ENCODE data around the gene ST6GALNAC3. TPM values are rescaled to one million over a fixed set of nuclear protein-coding genes. Genes with fewer than 3 reads are reported as not detected.

ST6GALNAC3 gene
- total RNA-seq, 1 experiment from 2014 or later: 2.2 TPM

DNA sequence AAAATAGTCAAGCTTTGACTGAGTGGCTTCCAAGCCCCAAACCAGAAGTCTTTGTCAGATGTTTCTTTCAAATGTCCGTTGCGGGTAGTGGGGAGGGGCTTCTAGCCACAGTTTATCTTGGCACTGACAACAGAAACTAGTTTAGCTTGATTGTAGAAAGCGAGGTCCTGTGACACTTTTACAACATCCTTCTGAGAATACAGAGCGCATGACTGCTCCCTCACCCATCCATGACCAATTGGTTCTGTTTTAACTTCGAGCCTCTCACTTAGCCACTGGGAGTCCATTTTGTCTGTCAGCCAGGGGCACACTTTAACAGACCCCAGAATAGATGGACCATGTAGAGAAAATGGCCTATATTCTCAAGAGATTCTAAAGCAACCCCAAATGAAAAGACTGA, 593.5 kb downstream of the ST6GALNAC3 start:
- H3K9me2 ChIP-seq (ENCODE audit: insufficient read depth): no peaks in the 10 kb centered on the region
- BruUV-seq (replicated peaks): no TSS peak
- ChIA-PET POLR2A (no interaction called here), CTCF (no interaction called here), RAD21 (ENCODE audit: low non-redundant PET in 1 of 2, low total read pairs in 2 of 2, uncharacterized antibody in 2 of 2, unreplicated experiment in 2 of 2) (no interaction called here)
- H3K4me2 ChIP-seq (ENCODE audit: low read length): no peak overlapping the region
- H3K36me3 ChIP-seq (ENCODE audit: control insufficient read depth in 1 of 2, insufficient read depth in 2 of 2, low read length in 2 of 2): no peaks in the 10 kb centered on the region
- no peak overlapping the region for H3K27ac ChIP-seq (ENCODE audit: low read depth, low read length)
- H3K9me3 ChIP-seq (ENCODE audit: control insufficient read depth in 1 of 2, insufficient read depth in 1 of 2, low read depth in 1 of 2, low read length in 2 of 2): no peaks in the 10 kb centered on the region
- TF ChIP-seq, protein P1, sequence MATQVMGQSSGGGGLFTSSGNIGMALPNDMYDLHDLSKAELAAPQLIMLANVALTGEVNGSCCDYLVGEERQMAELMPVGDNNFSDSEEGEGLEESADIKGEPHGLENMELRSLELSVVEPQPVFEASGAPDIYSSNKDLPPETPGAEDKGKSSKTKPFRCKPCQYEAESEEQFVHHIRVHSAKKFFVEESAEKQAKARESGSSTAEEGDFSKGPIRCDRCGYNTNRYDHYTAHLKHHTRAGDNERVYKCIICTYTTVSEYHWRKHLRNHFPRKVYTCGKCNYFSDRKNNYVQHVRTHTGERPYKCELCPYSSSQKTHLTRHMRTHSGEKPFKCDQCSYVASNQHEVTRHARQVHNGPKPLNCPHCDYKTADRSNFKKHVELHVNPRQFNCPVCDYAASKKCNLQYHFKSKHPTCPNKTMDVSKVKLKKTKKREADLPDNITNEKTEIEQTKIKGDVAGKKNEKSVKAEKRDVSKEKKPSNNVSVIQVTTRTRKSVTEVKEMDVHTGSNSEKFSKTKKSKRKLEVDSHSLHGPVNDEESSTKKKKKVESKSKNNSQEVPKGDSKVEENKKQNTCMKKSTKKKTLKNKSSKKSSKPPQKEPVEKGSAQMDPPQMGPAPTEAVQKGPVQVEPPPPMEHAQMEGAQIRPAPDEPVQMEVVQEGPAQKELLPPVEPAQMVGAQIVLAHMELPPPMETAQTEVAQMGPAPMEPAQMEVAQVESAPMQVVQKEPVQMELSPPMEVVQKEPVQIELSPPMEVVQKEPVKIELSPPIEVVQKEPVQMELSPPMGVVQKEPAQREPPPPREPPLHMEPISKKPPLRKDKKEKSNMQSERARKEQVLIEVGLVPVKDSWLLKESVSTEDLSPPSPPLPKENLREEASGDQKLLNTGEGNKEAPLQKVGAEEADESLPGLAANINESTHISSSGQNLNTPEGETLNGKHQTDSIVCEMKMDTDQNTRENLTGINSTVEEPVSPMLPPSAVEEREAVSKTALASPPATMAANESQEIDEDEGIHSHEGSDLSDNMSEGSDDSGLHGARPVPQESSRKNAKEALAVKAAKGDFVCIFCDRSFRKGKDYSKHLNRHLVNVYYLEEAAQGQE (IDR thresholded peaks at IDR 0.05; ENCODE audit: low read depth): no peak
- TF ChIP-seq MAX (IDR thresholded peaks at IDR 0.05) (no peak), CBX3 (IDR thresholded peaks at IDR 0.05; ENCODE audit: low read depth) (no peak), RAD21 (IDR thresholded peaks at IDR 0.05; ENCODE audit: low read depth) (no peak), EZH2phosphoT487 (IDR thresholded peaks at IDR 0.05; ENCODE audit: borderline replicate concordance) (no peak), POLR2A (IDR thresholded peaks at IDR 0.05; ENCODE audit: borderline replicate concordance, extremely low read depth, insufficient read depth, insufficient read length) (no peak), ATF3 (IDR thresholded peaks at IDR 0.05) (no peak), ELF1 (IDR thresholded peaks at IDR 0.05; ENCODE audit: borderline replicate concordance, low read depth) (no peak), YY1 (IDR thresholded peaks at IDR 0.05; ENCODE audit: extremely low read depth, insufficient replicate concordance, low read depth, low read length) (no peak), JUND (IDR thresholded peaks at IDR 0.05) (no peak), POLR2AphosphoS5 (IDR thresholded peaks at IDR 0.05; ENCODE audit: low read depth, low read length) (no peak), FOSL1 (IDR thresholded peaks at IDR 0.05; ENCODE audit: low read depth) (no peak), SIN3A (IDR thresholded peaks at IDR 0.05; ENCODE audit: low read depth) (no peak), TCF7L2 (IDR thresholded peaks at IDR 0.05; ENCODE audit: borderline replicate concordance, extremely low read depth, insufficient read depth, insufficient read length) (no peak), SP1 (IDR thresholded peaks at IDR 0.05; ENCODE audit: low read depth) (no peak)
- TF ChIP-seq, protein P2, sequence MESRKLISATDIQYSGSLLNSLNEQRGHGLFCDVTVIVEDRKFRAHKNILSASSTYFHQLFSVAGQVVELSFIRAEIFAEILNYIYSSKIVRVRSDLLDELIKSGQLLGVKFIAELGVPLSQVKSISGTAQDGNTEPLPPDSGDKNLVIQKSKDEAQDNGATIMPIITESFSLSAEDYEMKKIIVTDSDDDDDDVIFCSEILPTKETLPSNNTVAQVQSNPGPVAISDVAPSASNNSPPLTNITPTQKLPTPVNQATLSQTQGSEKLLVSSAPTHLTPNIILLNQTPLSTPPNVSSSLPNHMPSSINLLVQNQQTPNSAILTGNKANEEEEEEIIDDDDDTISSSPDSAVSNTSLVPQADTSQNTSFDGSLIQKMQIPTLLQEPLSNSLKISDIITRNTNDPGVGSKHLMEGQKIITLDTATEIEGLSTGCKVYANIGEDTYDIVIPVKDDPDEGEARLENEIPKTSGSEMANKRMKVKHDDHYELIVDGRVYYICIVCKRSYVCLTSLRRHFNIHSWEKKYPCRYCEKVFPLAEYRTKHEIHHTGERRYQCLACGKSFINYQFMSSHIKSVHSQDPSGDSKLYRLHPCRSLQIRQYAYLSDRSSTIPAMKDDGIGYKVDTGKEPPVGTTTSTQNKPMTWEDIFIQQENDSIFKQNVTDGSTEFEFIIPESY (IDR thresholded peaks at IDR 0.05; ENCODE audit: extremely low read depth, insufficient replicate concordance, low read length): no peak
- TF ChIP-seq, protein P3, sequence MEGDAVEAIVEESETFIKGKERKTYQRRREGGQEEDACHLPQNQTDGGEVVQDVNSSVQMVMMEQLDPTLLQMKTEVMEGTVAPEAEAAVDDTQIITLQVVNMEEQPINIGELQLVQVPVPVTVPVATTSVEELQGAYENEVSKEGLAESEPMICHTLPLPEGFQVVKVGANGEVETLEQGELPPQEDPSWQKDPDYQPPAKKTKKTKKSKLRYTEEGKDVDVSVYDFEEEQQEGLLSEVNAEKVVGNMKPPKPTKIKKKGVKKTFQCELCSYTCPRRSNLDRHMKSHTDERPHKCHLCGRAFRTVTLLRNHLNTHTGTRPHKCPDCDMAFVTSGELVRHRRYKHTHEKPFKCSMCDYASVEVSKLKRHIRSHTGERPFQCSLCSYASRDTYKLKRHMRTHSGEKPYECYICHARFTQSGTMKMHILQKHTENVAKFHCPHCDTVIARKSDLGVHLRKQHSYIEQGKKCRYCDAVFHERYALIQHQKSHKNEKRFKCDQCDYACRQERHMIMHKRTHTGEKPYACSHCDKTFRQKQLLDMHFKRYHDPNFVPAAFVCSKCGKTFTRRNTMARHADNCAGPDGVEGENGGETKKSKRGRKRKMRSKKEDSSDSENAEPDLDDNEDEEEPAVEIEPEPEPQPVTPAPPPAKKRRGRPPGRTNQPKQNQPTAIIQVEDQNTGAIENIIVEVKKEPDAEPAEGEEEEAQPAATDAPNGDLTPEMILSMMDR (IDR thresholded peaks at IDR 0.05 in 2 of 3, conservative IDR thresholded peaks at IDR 0.05 in 1 of 3; ENCODE audit: borderline replicate concordance in 1 of 3, insufficient read depth in 1 of 3, low read depth in 2 of 3, low read length in 2 of 3): no peak
- intact Hi-C loops (cut with micrococcal nuclease): no loop called here
- no peaks in the 10 kb centered on the region for H4K20me1 ChIP-seq (ENCODE audit: insufficient read depth)
- no peak overlapping the region for H3K4me3 ChIP-seq (replicated peaks in 1 of 2; ENCODE audit: low read depth in 1 of 2, low read length in 2 of 2)
- H3K4me1 ChIP-seq (ENCODE audit: control insufficient read depth in 1 of 2, insufficient read depth in 2 of 2, low read length in 2 of 2): no peaks in the 10 kb centered on the region
- no peaks in the 10 kb centered on the region for H3K79me2 ChIP-seq (ENCODE audit: insufficient read depth, low read length)
- DNase-seq (ENCODE audit: low read depth, low spot score) (no peak), ATAC-seq (no peak)
- no peak overlapping the region for H3K9ac ChIP-seq (ENCODE audit: low read length)
- H3K27me3 ChIP-seq (ENCODE audit: insufficient read depth, low read length): no peaks in the 10 kb centered on the region
- no peak overlapping the region for H2AFZ ChIP-seq (ENCODE audit: low read depth, low read length, poor library complexity, severe bottlenecking)

Data from HCT116 (cell line).